ENCODE data around the gene RETREG1. TPM values are rescaled to one million over a fixed set of nuclear protein-coding genes. Genes with fewer than 3 reads are reported as not detected.

The RETREG1 gene
- total RNA-seq, 1 donor from 2014 or later: 3.0 TPM

DNA sequence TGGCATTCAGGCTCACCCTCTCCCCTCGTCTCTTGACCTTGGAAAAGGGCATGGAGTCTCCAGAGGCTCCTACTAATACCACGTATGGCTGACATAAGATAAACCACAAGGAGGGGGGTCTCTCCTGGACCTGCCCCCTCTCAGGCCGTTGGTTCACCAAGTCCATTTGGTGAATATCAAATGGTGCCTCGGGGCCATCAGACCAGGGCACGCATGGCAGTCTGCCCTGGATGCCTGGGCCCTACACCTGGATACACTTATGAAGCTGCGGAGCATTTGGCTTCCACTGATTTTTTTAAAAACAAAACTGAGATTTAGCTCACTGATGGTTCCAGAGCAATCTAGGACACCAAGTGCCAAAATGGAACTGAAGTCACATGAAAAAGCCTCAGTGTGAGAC lies 110.9 kb downstream of the RETREG1 start:
- Mint-ChIP-seq H3K27ac (no peak overlapping the region), H3K4me3 (no peak overlapping the region), H3K4me1 (peaks cover 13% of the 10 kb centered on the region), H3K36me3 (no peaks in the 10 kb centered on the region), H3K27me3 (ENCODE audit: insufficient read depth, low read depth) (peaks cover 7% of the 10 kb centered on the region), H3K9me3 (peaks cover 2% of the 10 kb centered on the region)
- Histone ChIP-seq H2AFZ (replicated peaks) (no peak overlapping the region), H3K9ac (no peak overlapping the region), H4K20me1 (ENCODE audit: low read depth) (no peaks in the 10 kb centered on the region), H3K79me2 (ENCODE audit: low read depth) (no peaks in the 10 kb centered on the region), H3K27ac (no peak overlapping the region), H3K36me3 (no peaks in the 10 kb centered on the region), H3F3A (ENCODE audit: low read depth) (no peaks in the 10 kb centered on the region), H3K4me3 (no peak overlapping the region), H3K4me1 (peaks cover 4% of the 10 kb centered on the region), H3K27me3 (no peaks in the 10 kb centered on the region), H3K4me2 (no peak overlapping the region), H3K9me3 (ENCODE audit: low read depth) (no peaks in the 10 kb centered on the region)
- DNase-seq (ENCODE audit: low spot score): no peak
- TF ChIP-seq, protein P1, sequence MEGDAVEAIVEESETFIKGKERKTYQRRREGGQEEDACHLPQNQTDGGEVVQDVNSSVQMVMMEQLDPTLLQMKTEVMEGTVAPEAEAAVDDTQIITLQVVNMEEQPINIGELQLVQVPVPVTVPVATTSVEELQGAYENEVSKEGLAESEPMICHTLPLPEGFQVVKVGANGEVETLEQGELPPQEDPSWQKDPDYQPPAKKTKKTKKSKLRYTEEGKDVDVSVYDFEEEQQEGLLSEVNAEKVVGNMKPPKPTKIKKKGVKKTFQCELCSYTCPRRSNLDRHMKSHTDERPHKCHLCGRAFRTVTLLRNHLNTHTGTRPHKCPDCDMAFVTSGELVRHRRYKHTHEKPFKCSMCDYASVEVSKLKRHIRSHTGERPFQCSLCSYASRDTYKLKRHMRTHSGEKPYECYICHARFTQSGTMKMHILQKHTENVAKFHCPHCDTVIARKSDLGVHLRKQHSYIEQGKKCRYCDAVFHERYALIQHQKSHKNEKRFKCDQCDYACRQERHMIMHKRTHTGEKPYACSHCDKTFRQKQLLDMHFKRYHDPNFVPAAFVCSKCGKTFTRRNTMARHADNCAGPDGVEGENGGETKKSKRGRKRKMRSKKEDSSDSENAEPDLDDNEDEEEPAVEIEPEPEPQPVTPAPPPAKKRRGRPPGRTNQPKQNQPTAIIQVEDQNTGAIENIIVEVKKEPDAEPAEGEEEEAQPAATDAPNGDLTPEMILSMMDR (IDR thresholded peaks at IDR 0.05): no peak
- TF ChIP-seq EZH2 (IDR thresholded peaks at IDR 0.05): no peak
- no peak for TF ChIP-seq EZH2phosphoT487 (IDR thresholded peaks at IDR 0.05)

DNA sequence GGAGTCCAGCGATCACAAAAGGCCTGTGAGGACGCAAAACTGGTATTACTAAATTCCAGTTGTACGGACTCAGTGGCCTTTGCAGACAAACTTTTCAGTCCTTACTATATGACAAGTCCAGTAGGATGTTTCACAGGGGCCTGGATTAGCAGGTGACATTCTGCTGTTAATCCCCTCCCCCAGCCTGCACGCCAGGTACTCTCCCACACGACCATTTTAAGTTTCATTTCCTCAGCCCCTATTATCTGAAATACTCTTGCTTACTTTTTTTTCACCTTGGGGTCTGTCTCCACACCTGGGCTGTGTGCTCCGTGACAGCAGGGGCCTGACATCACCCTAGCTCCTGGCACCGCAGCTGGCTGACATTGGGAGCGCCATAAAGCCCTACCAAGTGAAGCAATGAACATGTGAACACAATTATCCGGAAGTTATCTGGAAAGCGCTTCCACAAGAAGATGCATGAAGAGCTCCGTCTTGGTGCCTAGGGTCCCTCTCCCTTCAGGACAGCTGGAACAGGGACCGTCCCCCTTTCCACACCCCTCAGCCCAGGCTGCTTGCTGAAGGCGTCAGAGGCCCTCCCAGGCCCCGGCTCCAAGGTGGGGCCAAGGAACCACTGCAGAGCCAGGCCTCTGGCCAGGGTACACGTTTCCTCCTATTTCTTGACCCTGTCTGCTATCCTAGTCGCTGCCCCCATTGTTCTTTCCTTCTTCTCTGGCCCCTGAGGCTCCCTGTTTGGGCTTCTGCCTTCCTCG lies 111.5 kb downstream of the RETREG1 start:
- TF ChIP-seq EZH2 (IDR thresholded peaks at IDR 0.05) (no peak), EZH2phosphoT487 (IDR thresholded peaks at IDR 0.05) (no peak)
- TF ChIP-seq, protein P1 (IDR thresholded peaks at IDR 0.05): no peak
- Histone ChIP-seq H3F3A (ENCODE audit: low read depth) (no peaks in the 10 kb centered on the region), H3K4me1 (peaks cover 4% of the 10 kb centered on the region), H2AFZ (replicated peaks) (no peak overlapping the region), H3K4me3 (no peak overlapping the region), H3K36me3 (no peaks in the 10 kb centered on the region), H3K27me3 (no peaks in the 10 kb centered on the region), H3K9me3 (ENCODE audit: low read depth) (no peaks in the 10 kb centered on the region), H4K20me1 (ENCODE audit: low read depth) (no peaks in the 10 kb centered on the region), H3K4me2 (no peak overlapping the region), H3K27ac (no peak overlapping the region), H3K79me2 (ENCODE audit: low read depth) (no peaks in the 10 kb centered on the region), H3K9ac (no peak overlapping the region)
- H3K36me3 Mint-ChIP-seq: no peaks in the 10 kb centered on the region
- H3K27ac Mint-ChIP-seq: no peak overlapping the region
- H3K9me3 Mint-ChIP-seq: peaks cover 2% of the 10 kb centered on the region
- H3K27me3 Mint-ChIP-seq (ENCODE audit: insufficient read depth, low read depth): peaks cover 7% of the 10 kb centered on the region
- peaks cover 13% of the 10 kb centered on the region for H3K4me1 Mint-ChIP-seq
- DNase-seq (ENCODE audit: low spot score): no peak
- no peak overlapping the region for H3K4me3 Mint-ChIP-seq

DNA sequence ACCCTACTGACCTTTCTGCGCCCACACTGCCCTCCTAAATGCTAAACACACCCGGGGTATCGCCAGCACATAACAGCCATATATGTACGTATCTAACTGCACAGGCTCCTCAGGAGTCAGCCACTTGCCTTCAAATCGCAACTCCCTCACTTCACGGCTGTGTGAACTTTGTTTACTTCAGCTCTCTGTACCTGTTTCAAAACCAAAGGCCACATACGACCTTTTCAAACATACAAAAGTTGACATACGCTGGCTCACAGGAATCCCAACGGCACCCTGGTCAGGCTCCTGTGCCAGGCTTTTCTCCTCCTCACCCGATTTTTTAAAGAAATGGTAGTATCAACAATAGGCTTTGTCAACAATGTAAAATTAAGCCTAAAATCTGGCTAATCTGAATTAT lies 112.2 kb downstream of the RETREG1 start:
- Histone ChIP-seq H3K27ac (no peak overlapping the region), H3K79me2 (ENCODE audit: low read depth) (no peaks in the 10 kb centered on the region), H4K20me1 (ENCODE audit: low read depth) (no peaks in the 10 kb centered on the region), H3K9ac (no peak overlapping the region), H2AFZ (replicated peaks) (no peak overlapping the region), H3K4me2 (no peak overlapping the region), H3K4me1 (peaks cover 4% of the 10 kb centered on the region), H3K9me3 (ENCODE audit: low read depth) (no peaks in the 10 kb centered on the region), H3K4me3 (no peak overlapping the region), H3K27me3 (no peaks in the 10 kb centered on the region), H3K36me3 (no peaks in the 10 kb centered on the region), H3F3A (ENCODE audit: low read depth) (no peaks in the 10 kb centered on the region)
- TF ChIP-seq, protein P1 (IDR thresholded peaks at IDR 0.05): no peak
- TF ChIP-seq EZH2 (IDR thresholded peaks at IDR 0.05): no peak
- no peak for TF ChIP-seq EZH2phosphoT487 (IDR thresholded peaks at IDR 0.05)
- peaks cover 13% of the 10 kb centered on the region for H3K4me1 Mint-ChIP-seq
- peaks cover 2% of the 10 kb centered on the region for H3K9me3 Mint-ChIP-seq
- no peak for DNase-seq (ENCODE audit: low spot score)
- no peak overlapping the region for H3K4me3 Mint-ChIP-seq
- no peaks in the 10 kb centered on the region for H3K36me3 Mint-ChIP-seq
- H3K27ac Mint-ChIP-seq: no peak overlapping the region
- peaks cover 8% of the 10 kb centered on the region for H3K27me3 Mint-ChIP-seq (ENCODE audit: insufficient read depth, low read depth)

All from neural progenitor cell (in vitro differentiated cells).